Kidney (tissue), 22 donors: ENCODE data around the gene SELPLG. TPM values are rescaled to one million over a fixed set of nuclear protein-coding genes. Genes with fewer than 3 reads are reported as not detected.

ENCODE experiments used
- DNase-seq, 5 donors: peaks; one replicate each; pipeline ENCODE4 v3.0.0-alpha.2; 2013 to 2020
- FAIRE-seq: peaks from 2 replicates; lab custom pipeline; 2012; peaks lifted over from hg19 to GRCh38; lab: Jason Lieb, UNC
- H3K27ac ChIP-seq, 2 donors: one replicate each; pipeline ENCODE4 v1.7.0; 2013; ENCODE audit warnings: low read depth in 2 of 2, low read length in 2 of 2, inconsistent platforms in 1 of 2
- H3K27me3 ChIP-seq: one replicate; pipeline ENCODE4 v1.7.1; 2013; ENCODE audit warnings: low read length, inconsistent platforms; ENCODE audit not compliant: control insufficient read depth, insufficient read depth
- H3K36me3 ChIP-seq, 3 donors: one replicate each; pipeline versions ENCODE4 v1.7.0 to v1.7.1; 2013; ENCODE audit warnings: low read length in 3 of 3, control low read depth in 1 of 3, inconsistent platforms in 1 of 3; ENCODE audit not compliant: insufficient read depth in 3 of 3, control insufficient read depth in 2 of 3
- H3K4me1 ChIP-seq, 3 donors: one replicate each; pipeline versions ENCODE4 v1.7.0 to v1.7.1; 2013; ENCODE audit warnings: low read length in 3 of 3, inconsistent platforms in 1 of 3, low read depth in 1 of 3; ENCODE audit not compliant: control insufficient read depth in 2 of 3, insufficient read depth in 2 of 3
- H3K4me3 ChIP-seq, 3 donors: one replicate each; pipeline versions ENCODE4 v1.7.0 to v1.8.1; 2013; ENCODE audit warnings: low read length in 3 of 3, control low read depth in 1 of 3, inconsistent platforms in 1 of 3
- H3K9ac ChIP-seq, 3 donors: one replicate each; pipeline versions ENCODE4 v1.7.0 to v1.7.1; 2013; ENCODE audit warnings: low read length in 3 of 3, control low read depth in 1 of 3, inconsistent platforms in 1 of 3
- H3K9me3 ChIP-seq, 3 donors: one replicate each; pipeline versions ENCODE4 v1.7.0 to v1.7.1; 2013; ENCODE audit warnings: low read length in 3 of 3, control low read depth in 1 of 3, inconsistent platforms in 1 of 3; ENCODE audit not compliant: control insufficient read depth in 2 of 3, insufficient read depth in 1 of 3
- intact Hi-C: fragments of 100-400 bp; cut with DNase I; formaldehyde crosslinking; loops from one replicate; pipeline ENCODE4 v1.11.1; 2022
- long read RNA-seq, 10 donors: library from polyadenylated mRNA in 1 of 10; unstranded in 1 of 10; transcript quantifications; one replicate each; pipeline ENCODE4 v2.0.0 and lab custom pipeline, GENCODE V29; 2021 to 2026
- polyA plus RNA-seq: library from polyadenylated mRNA; stranded (reverse); fragments of 350-450 nt; fragmentation: Illumina TruSeq; extraction: RNeasy Lipid Tissue Mini Kit (QIAGEN cat#74804); gene quantifications from one replicate; pipeline ENCODE4 v1.2.3, GENCODE V29; 2014; ENCODE audit warnings: low read depth, low replicate concordance; ENCODE audit not compliant: insufficient read depth
- total RNA-seq: library from RNA; stranded (reverse); fragmentation: NEBNext Ultra II Directional; extraction: Animal tissue kit (Norgen Biotek cat#: 25700); gene quantifications from one replicate; pipeline ENCODE4 v1.2.1, GENCODE V29; 2021
- TF ChIP-seq, protein P1 (sequence below): IDR thresholded peaks from 3 replicates; pipeline ENCODE4 v1.5.1; 2012; ENCODE audit warnings: mild to moderate bottlenecking, moderate library complexity, borderline replicate concordance; ENCODE audit not compliant: insufficient read depth; ENCODE audit errors: extremely low read depth
- donor health status: control.
- donor health status: control.
- donor health status: control.
- donor health status: control.
- donor health status: control.
- donor health status: DM: yes; HTN: yes; CAD: no.
- donor health status: Normal renal cell carcinoma (clear cell type).

Gene SELPLG, protein sequence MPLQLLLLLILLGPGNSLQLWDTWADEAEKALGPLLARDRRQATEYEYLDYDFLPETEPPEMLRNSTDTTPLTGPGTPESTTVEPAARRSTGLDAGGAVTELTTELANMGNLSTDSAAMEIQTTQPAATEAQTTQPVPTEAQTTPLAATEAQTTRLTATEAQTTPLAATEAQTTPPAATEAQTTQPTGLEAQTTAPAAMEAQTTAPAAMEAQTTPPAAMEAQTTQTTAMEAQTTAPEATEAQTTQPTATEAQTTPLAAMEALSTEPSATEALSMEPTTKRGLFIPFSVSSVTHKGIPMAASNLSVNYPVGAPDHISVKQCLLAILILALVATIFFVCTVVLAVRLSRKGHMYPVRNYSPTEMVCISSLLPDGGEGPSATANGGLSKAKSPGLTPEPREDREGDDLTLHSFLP
- 14.3 TPM for total RNA-seq
- 3.7 TPM for polyA plus RNA-seq
- long read RNA-seq, donor 1, partial matches to known transcripts = 0 of 1 reads
- long read RNA-seq, donor 1, other reads (novel, unspliced or antisense) = 0 of 1 reads
- long read RNA-seq, donor 2, partial matches to known transcripts = 0 of 1 reads
- long read RNA-seq, donor 2, other reads (novel, unspliced or antisense) = 0 of 1 reads
- long read RNA-seq, donor 3, partial matches to known transcripts = 0 of 1 reads
- long read RNA-seq, donor 3, other reads (novel, unspliced or antisense) = 0 of 1 reads
- long read RNA-seq, donor 4 = 0 reads
- long read RNA-seq, donor 5 = 0 reads
- long read RNA-seq, donor 6, partial matches to known transcripts = 0 of 1 reads
- long read RNA-seq, donor 6, other reads (novel, unspliced or antisense) = 0 of 1 reads
- long read RNA-seq, donor 7, transcript SELPLG-203 (2 exons, 2,256 nt) = major isoform, 5 of 10 reads
- long read RNA-seq, donor 7, partial matches to known transcripts = 0 of 10 reads
- long read RNA-seq, donor 7, other reads (novel, unspliced or antisense) = 5 of 10 reads
- long read RNA-seq, donor 8 = 0 reads
- long read RNA-seq, donor 9, partial matches to known transcripts = 0 of 2 reads
- long read RNA-seq, donor 9, other reads (novel, unspliced or antisense) = 0 of 2 reads
- long read RNA-seq, donor 10, partial matches to known transcripts = 0 of 1 reads
- long read RNA-seq, donor 10, other reads (novel, unspliced or antisense) = 0 of 1 reads

DNA sequence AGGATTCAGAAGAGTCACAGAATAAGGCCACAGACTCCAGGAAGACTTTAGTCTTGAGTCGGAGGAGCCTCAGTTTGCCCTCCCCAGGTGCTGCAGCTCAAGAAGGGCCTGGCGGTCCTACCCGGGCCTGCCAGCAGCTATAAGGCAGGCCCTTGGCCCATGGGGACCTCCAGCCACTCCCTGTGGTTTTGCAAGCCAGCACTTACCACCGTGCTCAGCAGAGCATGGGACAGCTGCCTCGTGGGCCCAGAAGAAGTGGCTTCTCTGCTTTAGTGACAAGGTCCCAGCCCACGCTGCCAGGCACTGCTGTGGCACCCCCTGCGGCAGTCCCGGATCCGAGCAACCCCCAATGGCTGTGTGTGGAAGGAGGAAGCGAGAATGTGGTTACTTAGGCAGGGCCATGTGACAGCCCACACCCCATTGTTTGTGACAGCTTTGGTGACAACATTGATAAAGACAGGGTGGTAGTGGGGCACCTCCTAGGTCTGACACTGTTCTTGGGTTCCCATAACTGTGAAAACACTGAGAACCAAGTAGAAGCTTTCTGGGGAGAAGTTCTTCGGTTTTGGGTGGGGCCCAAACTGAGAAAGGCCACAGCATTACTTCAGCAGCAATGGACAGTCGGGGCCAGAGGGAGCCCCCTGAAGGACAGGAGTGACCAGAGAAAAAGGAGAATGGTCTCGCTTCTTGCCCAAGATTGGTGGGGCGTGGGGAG is at the start of gene SELPLG:
Gene SELPLG, minus strand, starts transcription at position 361 of the 715 bp plus-strand sequence. CDS start 9,587 bp downstream, outside the sequence.
- Histone ChIP-seq H3K4me1 (peaks cover 0 to 3% (median 2%) of the 10 kb centered on the region in 3 donors), H3K27ac (no peak within 1 kb of the TSS), H3K36me3 (no peaks in the 10 kb centered on the region), H3K9me3 (no peaks in the 10 kb centered on the region), H3K27me3 (no peaks in the 10 kb centered on the region), H3K9ac (no peak within 1 kb of the TSS), H3K4me3 (no peak within 1 kb of the TSS)
- TF ChIP-seq, protein P1, sequence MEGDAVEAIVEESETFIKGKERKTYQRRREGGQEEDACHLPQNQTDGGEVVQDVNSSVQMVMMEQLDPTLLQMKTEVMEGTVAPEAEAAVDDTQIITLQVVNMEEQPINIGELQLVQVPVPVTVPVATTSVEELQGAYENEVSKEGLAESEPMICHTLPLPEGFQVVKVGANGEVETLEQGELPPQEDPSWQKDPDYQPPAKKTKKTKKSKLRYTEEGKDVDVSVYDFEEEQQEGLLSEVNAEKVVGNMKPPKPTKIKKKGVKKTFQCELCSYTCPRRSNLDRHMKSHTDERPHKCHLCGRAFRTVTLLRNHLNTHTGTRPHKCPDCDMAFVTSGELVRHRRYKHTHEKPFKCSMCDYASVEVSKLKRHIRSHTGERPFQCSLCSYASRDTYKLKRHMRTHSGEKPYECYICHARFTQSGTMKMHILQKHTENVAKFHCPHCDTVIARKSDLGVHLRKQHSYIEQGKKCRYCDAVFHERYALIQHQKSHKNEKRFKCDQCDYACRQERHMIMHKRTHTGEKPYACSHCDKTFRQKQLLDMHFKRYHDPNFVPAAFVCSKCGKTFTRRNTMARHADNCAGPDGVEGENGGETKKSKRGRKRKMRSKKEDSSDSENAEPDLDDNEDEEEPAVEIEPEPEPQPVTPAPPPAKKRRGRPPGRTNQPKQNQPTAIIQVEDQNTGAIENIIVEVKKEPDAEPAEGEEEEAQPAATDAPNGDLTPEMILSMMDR = no peak
- FAIRE-seq (no peak), DNase-seq (peak in 2 of 5 donors; percentile 39 to 89)
- intact Hi-C loops = no loop called here

DNA sequence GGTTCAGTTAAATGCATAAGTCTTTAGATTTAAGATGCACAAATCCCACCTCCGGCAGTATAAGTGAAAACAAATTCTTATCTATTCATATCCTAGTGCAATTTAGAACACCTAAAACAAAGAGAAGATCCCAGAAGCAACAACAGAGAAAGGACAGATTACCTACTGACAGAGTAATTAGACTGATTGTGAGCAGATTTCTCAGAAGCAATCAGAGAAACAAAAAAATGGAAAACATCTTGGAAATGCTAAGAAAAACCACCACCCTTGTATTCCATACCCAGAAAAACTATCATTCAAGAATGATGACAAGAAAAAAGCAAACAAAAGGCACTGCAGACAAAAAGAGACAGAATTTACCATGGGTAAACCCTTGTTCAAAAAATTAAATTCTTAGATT is 47.6 kb upstream of the SELPLG start:
- H3K27me3 ChIP-seq = no peaks in the 10 kb centered on the region
- H3K27ac ChIP-seq = no peak overlapping the region
- no peak overlapping the region for H3K4me3 ChIP-seq
- H3K9me3 ChIP-seq = no peaks in the 10 kb centered on the region
- no peaks in the 10 kb centered on the region for H3K36me3 ChIP-seq
- TF ChIP-seq, protein P1 = no peak
- intact Hi-C loops = no loop called here
- no peak overlapping the region for H3K9ac ChIP-seq
- no peak for FAIRE-seq
- peaks cover 0 to 9% (median 3%) of the 10 kb centered on the region in 3 donors for H3K4me1 ChIP-seq
- DNase-seq = no peak

DNA sequence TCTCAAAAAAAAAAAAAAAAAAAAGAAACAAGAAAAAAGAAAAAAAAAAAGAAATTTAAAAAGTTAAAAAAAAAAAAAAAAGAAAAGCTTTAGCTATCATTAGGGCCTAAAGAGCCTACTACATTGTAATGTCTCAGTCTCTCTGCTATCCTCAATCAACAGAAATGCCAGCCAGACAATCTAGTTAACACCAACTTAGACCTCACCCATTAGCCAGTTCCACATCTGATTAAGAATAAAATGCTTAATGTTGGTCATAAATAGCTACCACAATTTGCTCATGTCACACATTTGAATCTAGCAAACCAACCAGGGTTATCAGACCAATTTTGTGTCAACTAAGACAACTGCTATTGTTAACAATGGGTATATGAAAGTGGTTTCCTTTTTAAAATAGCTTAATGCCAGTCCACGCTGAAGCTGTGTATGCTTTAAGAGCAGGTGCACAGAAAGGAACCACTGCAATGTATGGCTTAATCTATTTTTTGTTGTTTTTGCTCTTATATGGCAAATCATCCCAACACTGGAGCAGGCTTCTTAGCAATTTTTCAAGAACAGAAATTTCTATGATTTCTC is 45.5 kb upstream of the SELPLG start:
- Histone ChIP-seq H3K36me3 (no peaks in the 10 kb centered on the region), H3K9ac (no peak overlapping the region), H3K4me3 (no peak overlapping the region), H3K4me1 (no peaks in the 10 kb centered on the region), H3K9me3 (no peaks in the 10 kb centered on the region), H3K27ac (no peak overlapping the region), H3K27me3 (no peaks in the 10 kb centered on the region)
- FAIRE-seq = no peak
- TF ChIP-seq, protein P1 = no peak
- intact Hi-C loops = no loop called here
- DNase-seq = no peak
